NCI-H1417 (cell line): ENCODE measurements around the gene OR2H2.

Experiments used
- DNase-seq, 3 experiments: peaks; one replicate each; lab custom pipeline; 2025; lab: John Stamatoyannopoulos, UW

OR2H2 gene

GRCh38 chr6:29584821-29585220, at the start of gene OR2H2:
TSS of gene OR2H2 (plus strand) at chr6:29585121. CDS start at chr6:29587945, 2,824 bp downstream.
- DNase-seq = no peak

- no peak for DNase-seq
Measured at GRCh38 chr6:29537714-29538403, 47.1 kb upstream of the OR2H2 start.

GRCh38 chr6:29547573-29547972, 37.3 kb upstream of the OR2H2 start:
- peak in 1 of 3 experiments; percentile 5 for DNase-seq

GRCh38 chr6:29552512-29553051, 32.3 kb upstream of the OR2H2 start:
- DNase-seq = no peak

- no peak for DNase-seq
Measured at GRCh38 chr6:29553268-29554057, 31.5 kb upstream of the OR2H2 start.

GRCh38 chr6:29554764-29555163, 30.2 kb upstream of the OR2H2 start:
- no peak for DNase-seq

- DNase-seq = no peak
Measured at GRCh38 chr6:29557320-29557719, 27.6 kb upstream of the OR2H2 start.

DNA sequence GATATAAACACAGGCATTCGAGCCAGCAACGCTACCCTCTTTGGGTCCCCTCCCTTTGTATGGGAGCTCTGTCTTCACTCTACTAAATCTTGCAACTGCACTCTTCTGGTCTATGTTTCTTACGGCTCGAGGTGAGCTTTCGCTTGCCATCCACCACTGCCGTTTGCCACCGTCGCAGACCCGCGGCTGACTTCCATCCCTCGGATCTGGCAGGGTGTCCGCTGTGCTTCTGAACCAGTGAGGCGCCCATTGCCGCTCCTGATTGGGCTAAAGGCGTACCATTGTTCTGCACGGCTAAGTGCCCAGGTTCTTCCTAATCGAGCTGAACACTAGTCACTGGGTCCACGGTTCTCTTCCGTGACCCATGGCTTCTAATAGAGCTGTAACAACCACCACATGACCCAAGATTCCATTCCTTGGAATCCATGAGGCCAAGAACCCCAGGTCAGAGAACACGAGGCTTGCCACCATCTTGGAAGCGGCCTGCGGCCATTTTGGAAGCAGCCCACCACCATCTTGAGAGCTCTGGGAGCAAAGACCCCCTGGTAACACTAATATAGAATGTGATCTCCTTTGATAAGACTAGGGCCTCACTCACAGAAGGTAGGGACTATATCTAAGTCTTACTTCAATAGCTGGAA, 26.4 kb upstream of the OR2H2 start:
- DNase-seq = no peak

- DNase-seq = no peak
Measured at GRCh38 chr6:29559524-29560287, 25.2 kb upstream of the OR2H2 start, which contains the start of gene UBD. TSS of gene UBD (minus strand) at chr6:29559732. CDS start at chr6:29559701, 31 bp downstream.

- DNase-seq = no peak
Measured at GRCh38 chr6:29561091-29561490, 23.8 kb upstream of the OR2H2 start.

GRCh38 chr6:29561606-29562181, 23.2 kb upstream of the OR2H2 start:
- no peak for DNase-seq

DNA sequence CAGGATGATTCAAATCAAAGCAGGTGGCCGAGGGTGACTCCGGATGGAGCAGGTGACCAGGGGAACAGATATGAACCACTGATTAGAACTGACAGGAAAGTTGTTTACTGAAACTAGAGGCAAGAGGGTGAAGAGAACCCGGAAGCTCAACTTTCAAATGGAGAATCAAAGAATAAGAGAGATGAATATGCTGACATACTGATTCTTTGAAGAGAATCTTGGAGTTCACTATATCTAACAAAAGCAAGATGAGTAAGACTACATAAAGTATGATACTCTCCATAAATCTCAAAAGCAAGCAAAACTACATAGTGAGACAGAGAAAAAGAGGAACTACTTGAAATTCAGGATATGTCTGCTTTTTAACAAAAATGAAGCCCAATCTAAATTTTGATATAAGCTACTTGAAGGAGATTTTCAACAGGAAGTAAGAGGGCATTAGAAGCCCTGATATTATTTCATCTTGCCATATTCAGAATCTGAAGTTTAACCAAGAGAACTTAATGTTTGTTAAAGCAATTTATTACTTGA, 21.4 kb upstream of the OR2H2 start:
- no peak for DNase-seq

DNA sequence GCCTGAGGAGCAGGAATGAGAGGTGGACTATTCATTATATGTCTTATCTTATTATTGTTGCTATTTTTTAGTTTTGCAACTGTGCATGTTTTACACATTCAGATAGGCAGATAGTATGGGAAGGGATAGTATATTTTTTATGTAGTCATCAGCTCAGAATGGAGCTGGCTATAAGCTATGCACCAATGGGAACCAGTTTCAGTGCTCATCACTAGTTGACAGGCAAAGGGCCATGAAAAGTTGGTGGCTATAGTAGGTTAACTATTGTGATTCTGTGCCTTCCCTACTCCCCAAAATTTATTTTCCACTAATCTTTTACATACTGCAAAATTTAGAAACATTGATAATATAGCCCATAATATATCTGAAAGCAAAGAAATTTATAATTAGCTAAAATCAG, 20.0 kb upstream of the OR2H2 start:
- no peak for DNase-seq

DNA sequence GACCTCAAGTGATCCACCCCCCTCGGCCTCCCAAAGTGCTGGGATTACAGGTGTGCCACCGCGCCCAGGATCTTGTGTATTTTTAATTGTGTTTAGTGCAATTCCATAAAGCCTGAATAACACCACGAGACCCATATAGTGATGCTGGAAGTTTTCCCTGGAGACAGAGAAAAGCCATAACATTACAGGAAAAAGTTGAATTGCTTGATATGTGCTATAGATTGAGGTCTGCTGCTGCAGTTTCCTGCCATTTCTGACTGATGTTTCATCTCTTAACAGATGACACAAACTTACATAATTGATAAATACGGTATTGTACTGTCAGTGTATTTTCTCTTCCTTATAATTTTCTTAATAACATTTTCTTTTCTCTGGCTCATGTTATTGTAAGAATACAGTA, 18.1 kb upstream of the OR2H2 start:
- no peak for DNase-seq

- DNase-seq = no peak
Measured at GRCh38 chr6:29567541-29567940, 17.4 kb upstream of the OR2H2 start.

DNA sequence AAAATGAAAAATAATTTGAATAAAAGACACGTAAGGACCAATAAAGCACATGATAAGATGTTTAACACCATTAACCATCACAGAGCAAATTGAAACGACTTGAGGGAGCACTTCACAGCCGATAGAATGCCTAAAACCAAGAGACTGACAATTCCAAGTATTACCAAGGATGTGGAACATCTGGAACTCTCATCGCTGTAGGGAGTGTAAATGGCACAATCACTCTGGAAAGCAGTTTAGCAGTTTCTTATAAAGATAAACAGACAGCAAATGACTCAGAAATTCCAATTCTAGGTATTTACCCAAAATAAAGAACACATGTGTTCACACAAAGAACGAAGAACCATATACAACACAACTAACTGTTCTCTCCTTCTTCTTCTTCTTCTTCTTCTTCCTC, 16.9 kb upstream of the OR2H2 start:
- no peak for DNase-seq

GRCh38 chr6:29576056-29576455, 8.9 kb upstream of the OR2H2 start:
- no peak for DNase-seq

GRCh38 chr6:29577544-29577943, 7.4 kb upstream of the OR2H2 start:
- no peak for DNase-seq

GRCh38 chr6:29589423-29590048, 4.6 kb downstream of the OR2H2 start:
- DNase-seq = peak in 2 of 3 experiments; percentile 9 to 55

GRCh38 chr6:29590218-29590808, 5.4 kb downstream of the OR2H2 start:
- no peak for DNase-seq
